Peyer's patch (tissue), 4 donors: ENCODE data around the gene ITM2C. TPM values are rescaled to one million over a fixed set of nuclear protein-coding genes. Genes with fewer than 3 reads are reported as not detected.

Experiments used
- DNase-seq, 3 donors: peaks; one replicate each; pipeline ENCODE4 v3.0.0-alpha.2; 2017 to 2019
- H3K27ac ChIP-seq, 4 donors: fragments of 200-600 bp; sonication (generic); one replicate each; pipeline ENCODE4 v1.5.1; 2016 to 2019
- H3K27me3 ChIP-seq, 2 donors: fragments of 200-600 bp; sonication (generic); one replicate each; pipeline ENCODE4 v1.5.1; 2019
- H3K36me3 ChIP-seq, 3 donors: fragments of 200-600 bp; sonication (generic); one replicate each; pipeline ENCODE4 v1.5.1; 2016 to 2019
- H3K4me1 ChIP-seq, 4 donors: fragments of 200-600 bp; sonication (generic); one replicate each; pipeline ENCODE4 v1.5.1; 2016 to 2019
- H3K4me3 ChIP-seq, 4 donors: fragments of 200-600 bp; sonication (generic); 1 replicate in 3 of 4; 2 replicates in 1 of 4; pipeline ENCODE4 v1.5.1; 2016 to 2019; ENCODE audit warnings: mild to moderate bottlenecking in 1 of 4
- H3K9me3 ChIP-seq, 4 donors: fragments of 200-600 bp; sonication (generic); one replicate each; pipeline ENCODE4 v1.5.1; 2016 to 2019; ENCODE audit warnings: mild to moderate bottlenecking in 1 of 4
- CTCF ChIP-seq, 6 experiments: fragments of 450-650 bp in 4 of 6; fragments of 200-600 bp in 2 of 6; sonication (generic) in 1 of 6; IDR thresholded peaks; one replicate each; pipeline ENCODE4 v1.5.1; 2017 to 2019; ENCODE audit warnings: antibody characterized with exemption in 6 of 6, mild to moderate bottlenecking in 3 of 6, moderate library complexity in 1 of 6
- POLR2A ChIP-seq, 2 donors: fragments of 450-650 bp; IDR thresholded peaks; one replicate each; pipeline ENCODE4 v1.5.1; 2017; ENCODE audit warnings: antibody characterized with exemption in 2 of 2, mild to moderate bottlenecking in 2 of 2, moderate library complexity in 2 of 2
- total RNA-seq, 4 donors: library from RNA; depleted of rRNA; stranded (reverse); fragments of >200 nt; gene quantifications; one replicate each; pipeline ENCODE4 v1.1.0, GENCODE V29; 2016

Gene ITM2C
- total RNA-seq, 4 donors from 2014 or later: 69.3 to 710 (median 610) TPM

GRCh38 chr2:230821991-230822520 lies 42.7 kb upstream of the ITM2C start:
- H3K4me3 ChIP-seq: no peak overlapping the region
- no peak for DNase-seq
- TF ChIP-seq POLR2A (IDR thresholded peaks at IDR 0.05) (no peak), CTCF (IDR thresholded peaks at IDR 0.05) (no peak)
- H3K27me3 ChIP-seq: peaks cover 0 to 5% of the 10 kb centered on the region in 2 donors
- peaks cover 0 to 29% (median 0%) of the 10 kb centered on the region in 3 donors for H3K36me3 ChIP-seq
- H3K4me1 ChIP-seq: no peaks in the 10 kb centered on the region
- H3K27ac ChIP-seq: no peak overlapping the region
- H3K9me3 ChIP-seq: no peaks in the 10 kb centered on the region

- no peak for TF ChIP-seq POLR2A (IDR thresholded peaks at IDR 0.05)
- peaks cover 0 to 14% of the 10 kb centered on the region in 2 donors for H3K27me3 ChIP-seq
- no peak overlapping the region for H3K27ac ChIP-seq
- no peak for DNase-seq
- H3K4me3 ChIP-seq: no peak overlapping the region
- peaks cover 0 to 15% (median 0%) of the 10 kb centered on the region in 3 donors for H3K36me3 ChIP-seq
- no peaks in the 10 kb centered on the region for H3K9me3 ChIP-seq
- peaks cover 0 to 8% (median 3%) of the 10 kb centered on the region in 4 donors for H3K4me1 ChIP-seq
Observed at GRCh38 chr2:230823264-230823964, 41.3 kb upstream of the ITM2C start.

GRCh38 chr2:230824406-230824978 lies 40.2 kb upstream of the ITM2C start:
- DNase-seq: peak; percentile 43 to 75 (median 54)

GRCh38 chr2:230825354-230825753 lies 39.4 kb upstream of the ITM2C start:
- peaks cover 0 to 9% (median 4%) of the 10 kb centered on the region in 4 donors for H3K4me1 ChIP-seq
- TF ChIP-seq CTCF (IDR thresholded peaks at IDR 0.05) (no peak), POLR2A (IDR thresholded peaks at IDR 0.05) (no peak)
- H3K9me3 ChIP-seq: no peaks in the 10 kb centered on the region
- peaks cover 0 to 15% of the 10 kb centered on the region in 2 donors for H3K27me3 ChIP-seq
- H3K4me3 ChIP-seq: no peak overlapping the region
- DNase-seq: no peak
- no peaks in the 10 kb centered on the region for H3K36me3 ChIP-seq
- H3K27ac ChIP-seq: no peak overlapping the region

More at GRCh38 chr2:230824406-230824978, 40.2 kb upstream of the ITM2C start:
- no peaks in the 10 kb centered on the region for H3K9me3 ChIP-seq
- peak overlapping the region in 2 of 4 donors; percentile 32 to 36 for H3K4me3 ChIP-seq
- TF ChIP-seq CTCF (IDR thresholded peaks at IDR 0.05): peak; percentile 52 to 80 (median 75)
- TF ChIP-seq POLR2A (IDR thresholded peaks at IDR 0.05): no peak
- H3K27ac ChIP-seq: no peak overlapping the region
- peaks cover 0 to 9% (median 4%) of the 10 kb centered on the region in 4 donors for H3K4me1 ChIP-seq
- H3K27me3 ChIP-seq: peaks cover 0 to 15% of the 10 kb centered on the region in 2 donors
- peaks cover 0 to 7% (median 0%) of the 10 kb centered on the region in 3 donors for H3K36me3 ChIP-seq

- peaks cover 0 to 9% (median 4%) of the 10 kb centered on the region in 4 donors for H3K4me1 ChIP-seq
Observed at GRCh38 chr2:230827774-230828271, 36.9 kb upstream of the ITM2C start.

More at GRCh38 chr2:230827774-230828271, 36.9 kb upstream of the ITM2C start:
- no peak for TF ChIP-seq CTCF (IDR thresholded peaks at IDR 0.05)
- Histone ChIP-seq H3K4me3 (peak overlapping the region; percentile 18 to 46 (median 44)), H3K27ac (no peak overlapping the region), H3K36me3 (no peaks in the 10 kb centered on the region), H3K9me3 (no peaks in the 10 kb centered on the region), H3K27me3 (peaks cover 0 to 15% of the 10 kb centered on the region in 2 donors)
- DNase-seq: no peak
